H9 (cell line): Measurements from ENCODE around the gene CETP. TPM values are rescaled to one million over a fixed set of nuclear protein-coding genes. Genes with fewer than 3 reads are reported as not detected.

Source experiments
- DNase-seq: peaks from one replicate; pipeline ENCODE4 v3.0.0-alpha.2; 2017
- H2AFZ ChIP-seq: one replicate; pipeline ENCODE4 v1.6.1; 2013; ENCODE audit warnings: mild to moderate bottlenecking, low read length, control low read depth, moderate library complexity
- H2AK5ac ChIP-seq: 2 replicates; pipeline ENCODE4 v1.6.1; 2013; ENCODE audit warnings: low read length, control low read depth, mixed read lengths; ENCODE audit not compliant: insufficient read length
- H2BK120ac ChIP-seq: one replicate; pipeline ENCODE4 v1.6.1; 2013; ENCODE audit warnings: low read depth, mild to moderate bottlenecking, low read length, control low read depth, inconsistent platforms; ENCODE audit not compliant: poor library complexity, severe bottlenecking
- H2BK12ac ChIP-seq: 2 replicates; pipeline ENCODE4 v1.6.1; 2013; ENCODE audit warnings: low read length, control low read depth, mixed read lengths, low read depth; ENCODE audit not compliant: insufficient read length
- H2BK15ac ChIP-seq: 2 replicates; pipeline ENCODE4 v1.6.1; 2013; ENCODE audit warnings: low read depth, low read length, control low read depth
- H2BK20ac ChIP-seq: one replicate; pipeline ENCODE4 v1.6.1; 2013; ENCODE audit warnings: low read depth, mild to moderate bottlenecking, low read length, control low read depth, inconsistent platforms; ENCODE audit not compliant: poor library complexity, severe bottlenecking
- H2BK5ac ChIP-seq: 2 replicates; pipeline ENCODE4 v1.6.1; 2013; ENCODE audit warnings: low read length, control low read depth, mixed read lengths; ENCODE audit not compliant: insufficient read length
- H3K14ac ChIP-seq: 2 replicates; pipeline ENCODE4 v1.6.1; 2013; ENCODE audit warnings: low read length, control low read depth; ENCODE audit not compliant: insufficient read depth
- H3K18ac ChIP-seq: 2 replicates; pipeline ENCODE4 v1.6.1; 2013; ENCODE audit warnings: low read depth, mild to moderate bottlenecking, mixed read lengths, low read length, control low read depth; ENCODE audit not compliant: insufficient read length
- H3K23ac ChIP-seq: 2 replicates; pipeline ENCODE4 v1.6.1; 2013; ENCODE audit warnings: low read length, control low read depth, mixed read lengths, low read depth; ENCODE audit not compliant: insufficient read length
- H3K23me2 ChIP-seq: 2 replicates; pipeline ENCODE4 v1.6.1; 2013; ENCODE audit warnings: low read depth, mild to moderate bottlenecking, mixed read lengths, low read length, control low read depth; ENCODE audit not compliant: insufficient read length, poor library complexity, severe bottlenecking
- H3K27ac ChIP-seq: 2 replicates; pipeline ENCODE4 v1.5.1; 2013; ENCODE audit warnings: low read length, control low read depth, mixed read lengths, low read depth; ENCODE audit not compliant: insufficient read length
- H3K27me3 ChIP-seq: 2 replicates; pipeline ENCODE4 v1.6.1; 2013; ENCODE audit warnings: low read length, control low read depth, inconsistent platforms; ENCODE audit not compliant: insufficient read depth
- H3K4ac ChIP-seq: 2 replicates; pipeline ENCODE4 v1.6.1; 2013; ENCODE audit warnings: low read depth, mild to moderate bottlenecking, control low read depth, inconsistent platforms, low read length, moderate library complexity
- H3K4me1 ChIP-seq: 2 replicates; pipeline ENCODE4 v1.6.1; 2013; ENCODE audit warnings: low read length, control low read depth, inconsistent platforms; ENCODE audit not compliant: insufficient read depth
- H3K4me2 ChIP-seq: 2 replicates; pipeline ENCODE4 v1.6.1; 2013; ENCODE audit warnings: low read length, control low read depth, mixed read lengths; ENCODE audit not compliant: insufficient read length, insufficient read depth
- H3K56ac ChIP-seq: 2 replicates; pipeline ENCODE4 v1.6.1; 2013; ENCODE audit warnings: low read depth, mild to moderate bottlenecking, mixed read lengths, low read length, control low read depth; ENCODE audit not compliant: insufficient read length
- H3K79me1 ChIP-seq: 2 replicates; pipeline ENCODE4 v1.6.1; 2013; ENCODE audit warnings: low read depth, mild to moderate bottlenecking, moderate library complexity, low read length, control low read depth, inconsistent platforms; ENCODE audit not compliant: insufficient read depth, poor library complexity, severe bottlenecking
- H3K79me2 ChIP-seq: 2 replicates; pipeline ENCODE4 v1.6.1; 2013; ENCODE audit warnings: low read length, control low read depth, inconsistent platforms; ENCODE audit not compliant: insufficient read depth
- H3K9ac ChIP-seq: 2 replicates; pipeline ENCODE4 v1.6.1; 2013; ENCODE audit warnings: low read length, control low read depth, mixed read lengths; ENCODE audit not compliant: insufficient read length; ENCODE audit errors: extremely low read depth
- H3K9me3 ChIP-seq: one replicate; pipeline ENCODE4 v1.6.1; 2013; ENCODE audit warnings: low read depth, low read length, inconsistent platforms; ENCODE audit not compliant: control insufficient read depth
- H3T11ph ChIP-seq: one replicate; pipeline ENCODE4 v1.6.1; 2013; ENCODE audit warnings: mild to moderate bottlenecking, low read length, control low read depth, inconsistent platforms
- H4K20me1 ChIP-seq: one replicate; pipeline ENCODE4 v1.6.1; 2013; ENCODE audit not compliant: control insufficient read depth, insufficient read length, insufficient read depth
- H4K5ac ChIP-seq: 2 replicates; pipeline ENCODE4 v1.6.1; 2013; ENCODE audit warnings: low read depth, mild to moderate bottlenecking, mixed read lengths, low read length, control low read depth; ENCODE audit not compliant: insufficient read length
- H4K8ac ChIP-seq: replicated peaks from 2 replicates; pipeline ENCODE4 v1.6.1; 2013; ENCODE audit warnings: low read length, control low read depth, mixed read lengths, low read depth; ENCODE audit not compliant: insufficient read length
- H4K91ac ChIP-seq: 2 replicates; pipeline ENCODE4 v1.6.1; 2013; ENCODE audit warnings: low read depth, mild to moderate bottlenecking, moderate library complexity, mixed read lengths, low read length, control low read depth; ENCODE audit not compliant: insufficient read length
- H3K27ac Mint-ChIP-seq, 3 experiments: 2 replicates in 2 of 3; 3 replicates in 1 of 3; pipeline ENCODE4 v1.8.0; 2020 to 2021; ENCODE audit warnings: mixed read lengths in 3 of 3, mild to moderate bottlenecking in 1 of 3, moderate library complexity in 1 of 3
- H3K27me3 Mint-ChIP-seq: 2 replicates; pipeline ENCODE4 v1.8.0; 2021; ENCODE audit warnings: low read depth, mild to moderate bottlenecking, moderate library complexity, mixed read lengths
- H3K36me3 Mint-ChIP-seq, 3 experiments: 2 replicates in 2 of 3; 3 replicates in 1 of 3; pipeline ENCODE4 v1.8.0; 2020 to 2021; ENCODE audit warnings: low read depth in 3 of 3, mixed read lengths in 3 of 3; ENCODE audit not compliant: insufficient read depth in 1 of 3
- H3K4me1 Mint-ChIP-seq, 2 experiments: 2 replicates each; pipeline ENCODE4 v1.8.0; 2020; ENCODE audit warnings: mixed read lengths in 2 of 2
- H3K4me3 Mint-ChIP-seq, 2 experiments: 2 replicates in 1 of 2; 3 replicates in 1 of 2; pipeline ENCODE4 v1.8.0; 2020 to 2021; ENCODE audit warnings: mild to moderate bottlenecking in 2 of 2, mixed read lengths in 2 of 2, moderate library complexity in 1 of 2
- H3K9me3 Mint-ChIP-seq, 2 experiments: 2 replicates in 1 of 2; 3 replicates in 1 of 2; pipeline ENCODE4 v1.8.0; 2020; ENCODE audit warnings: mild to moderate bottlenecking in 2 of 2, mixed read lengths in 2 of 2, moderate library complexity in 1 of 2
- CTCF ChIP-seq: fragments of 200-600 bp; sonication (generic); conservative IDR thresholded peaks from 3 replicates; pipeline ENCODE4 v1.8.0; 2021; ENCODE audit warnings: antibody characterized with exemption, mild to moderate bottlenecking
- WGBS: extraction: QIAGEN DNeasy Blood & Tissue Kit; methylation state at CpG from one replicate; pipeline ENCODE4 v1.1.7; 2013; ENCODE audit warnings: missing lambda C conversion rate, low lambda C conversion rate, mixed read lengths; ENCODE audit not compliant: insufficient read length; ENCODE audit errors: extremely low coverage; 5-methylcytosine and 5-hydroxymethylcytosine counted together
- total RNA-seq: library from RNA; stranded (reverse); gene quantifications from 2 replicates; pipeline ENCODE4 v1.2.1, GENCODE V29; 2021

CETP gene
- total RNA-seq, 1 experiment from 2014 or later, result not detected

- Histone ChIP-seq H2AK5ac (no peak overlapping the region), H3K56ac (no peak overlapping the region), H2BK12ac (no peak overlapping the region), H3K9me3 (no peaks in the 10 kb centered on the region), H3K27ac (no peak overlapping the region), H2BK20ac (no peak overlapping the region), H3K18ac (no peak overlapping the region), H3K4ac (no peak overlapping the region), H3K4me1 (peaks cover 3% of the 10 kb centered on the region; the same call in 1 of the 2 replicates), H4K20me1 (no peaks in the 10 kb centered on the region), H3K79me1 (no peaks in the 10 kb centered on the region), H3K14ac (no peak overlapping the region), H4K8ac (no peak overlapping the region), H2AFZ (no peak overlapping the region), H4K91ac (no peak overlapping the region), H3K79me2 (no peaks in the 10 kb centered on the region), H3K23ac (no peak overlapping the region), H3T11ph (no peak overlapping the region), H4K5ac (no peak overlapping the region), H2BK5ac (no peak overlapping the region), H3K4me2 (no peak overlapping the region), H3K23me2 (no peaks in the 10 kb centered on the region), H2BK15ac (no peak overlapping the region), H2BK120ac (no peak overlapping the region), H3K9ac (no peak overlapping the region), H3K27me3 (peaks cover 2% of the 10 kb centered on the region; the same call in 1 of the 2 replicates)
- H3K36me3 Mint-ChIP-seq, result no peaks in the 10 kb centered on the region
- 100% methylated on average over 1 of the region's 1 CpG for WGBS
- no peak overlapping the region for H3K27ac Mint-ChIP-seq
- no peaks in the 10 kb centered on the region for H3K9me3 Mint-ChIP-seq
- peaks cover 18 to 22% of the 10 kb centered on the region in 2 experiments for H3K4me1 Mint-ChIP-seq
- H3K27me3 Mint-ChIP-seq, result no peaks in the 10 kb centered on the region; the same call in 1 of the 2 replicates
- DNase-seq, result no peak
- no peak for TF ChIP-seq CTCF
- H3K4me3 Mint-ChIP-seq, result no peak overlapping the region
Measured at GRCh38 chr16:57008440-57008839, 46.7 kb downstream of the CETP start.
